ENCODE data around the gene PKN2. TPM values are rescaled to one million over a fixed set of nuclear protein-coding genes. Genes with fewer than 3 reads are reported as not detected.

The PKN2 gene
- total and polyA plus RNA-seq, 9 of the 15 experiments (the other 6 are each of a cell fraction or from before 2014, with no cell fraction given): 4.5 to 25.3 (median 19.2) TPM

- Histone ChIP-seq H3K9ac (ENCODE audit: insufficient read depth in 1 of 2, low read depth in 2 of 2, low read length in 2 of 2) (no peak overlapping the region), H3K79me2 (ENCODE audit: control insufficient read depth, insufficient read depth, low read length) (peaks cover 90% of the 10 kb centered on the region), H4K20me1 (replicated peaks; ENCODE audit: control insufficient read depth, insufficient read depth, low read length) (no peaks in the 10 kb centered on the region), H3K4me2 (ENCODE audit: insufficient read depth, low read length) (no peak overlapping the region), H3K4me3 (no peak overlapping the region), H2AFZ (ENCODE audit: low read depth, low read length) (no peak overlapping the region), H3K4me1 (replicated peaks in 1 of 2; ENCODE audit: control insufficient read depth in 2 of 2, insufficient read depth in 2 of 2, low read length in 2 of 2) (no peaks in the 10 kb centered on the region), H3K27ac (ENCODE audit: extremely low read depth, low read depth, low read length) (no peak overlapping the region), H3K9me3 (replicated peaks; ENCODE audit: control insufficient read depth, insufficient read depth, low read depth, low read length) (peaks cover 5% of the 10 kb centered on the region; the same call in 1 of the 2 replicates), H3K9me1 (ENCODE audit: control insufficient read depth, insufficient read depth, low read length) (no peaks in the 10 kb centered on the region), H3K36me3 (ENCODE audit: control insufficient read depth, insufficient read depth, low read length) (peaks cover 19% of the 10 kb centered on the region; the same call in 2 of the 3 replicates), H3K27me3 (ENCODE audit: control insufficient read depth in 2 of 2, insufficient read depth in 2 of 2, low read length in 2 of 2) (no peaks in the 10 kb centered on the region)
- ATAC-seq (peak; percentile 89), FAIRE-seq (peak; percentile 26), DNase-seq (ENCODE audit: extremely low read depth in 1 of 4, low spot score in 3 of 4) (peak; percentile 12 to 33 (median 19))
- CTCF ChIA-PET (ENCODE audit: low intra/inter-chr PET ratio): no interaction called here
- intact Hi-C loops (cut with micrococcal nuclease) (loop anchor here (5.0 kb wide), 1 partner anchor 141 kb away; no protein-coding TSS in a partner anchor), in situ Hi-C loops (cut with MboI) (no loop called here)
- 91% methylated on average over 7 of the region's 7 CpGs for WGBS (ENCODE audit: insufficient coverage, low coverage, missing lambda C conversion rate)
- POLR2A ChIA-PET: no interaction called here
- BruUV-seq (replicated peaks): no TSS peak
- TF ChIP-seq FOXA3 (CRISPR knock-in tag; conservative IDR thresholded peaks at IDR 0.05 in 1 of 2, IDR thresholded peaks at IDR 0.05 in 1 of 2): no peak
- TF ChIP-seq, protein P1, sequence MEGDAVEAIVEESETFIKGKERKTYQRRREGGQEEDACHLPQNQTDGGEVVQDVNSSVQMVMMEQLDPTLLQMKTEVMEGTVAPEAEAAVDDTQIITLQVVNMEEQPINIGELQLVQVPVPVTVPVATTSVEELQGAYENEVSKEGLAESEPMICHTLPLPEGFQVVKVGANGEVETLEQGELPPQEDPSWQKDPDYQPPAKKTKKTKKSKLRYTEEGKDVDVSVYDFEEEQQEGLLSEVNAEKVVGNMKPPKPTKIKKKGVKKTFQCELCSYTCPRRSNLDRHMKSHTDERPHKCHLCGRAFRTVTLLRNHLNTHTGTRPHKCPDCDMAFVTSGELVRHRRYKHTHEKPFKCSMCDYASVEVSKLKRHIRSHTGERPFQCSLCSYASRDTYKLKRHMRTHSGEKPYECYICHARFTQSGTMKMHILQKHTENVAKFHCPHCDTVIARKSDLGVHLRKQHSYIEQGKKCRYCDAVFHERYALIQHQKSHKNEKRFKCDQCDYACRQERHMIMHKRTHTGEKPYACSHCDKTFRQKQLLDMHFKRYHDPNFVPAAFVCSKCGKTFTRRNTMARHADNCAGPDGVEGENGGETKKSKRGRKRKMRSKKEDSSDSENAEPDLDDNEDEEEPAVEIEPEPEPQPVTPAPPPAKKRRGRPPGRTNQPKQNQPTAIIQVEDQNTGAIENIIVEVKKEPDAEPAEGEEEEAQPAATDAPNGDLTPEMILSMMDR (IDR thresholded peaks at IDR 0.05 in 2 of 3, conservative IDR thresholded peaks at IDR 0.05 in 1 of 3; ENCODE audit: insufficient read depth in 2 of 3, low read depth in 1 of 3, low read length in 3 of 3): peak; percentile 44 to 53 (median 45)
- peak in 1 of 2 experiments; percentile 33; a peak in 1 of 4 replicates for TF ChIP-seq RAD21 (CRISPR knock-in tag; conservative IDR thresholded peaks at IDR 0.05 in 1 of 2, IDR thresholded peaks at IDR 0.05 in 1 of 2)
Measured at GRCh38 chr1:88736633-88737248, 52.7 kb downstream of the PKN2 start.

Measured in K562 (cell line).